Stimulated activated CD8-positive, alpha-beta memory T cell treated with anti-CD3 and anti-CD28 coated beads, Interleukin-4, amount 100 ng/mL, for 48 hours (primary cell): ENCODE data around the gene ANKRD27.
"Not testable (repeated sequence)": the region's sequence is repeated elsewhere in the genome, so short reads cannot be mapped to it uniquely, and the experiment has no call there.

Experiments used
- DNase-seq: peaks from one replicate; pipeline ENCODE4 v3.0.0-alpha.2; 2020

ANKRD27 gene

DNA sequence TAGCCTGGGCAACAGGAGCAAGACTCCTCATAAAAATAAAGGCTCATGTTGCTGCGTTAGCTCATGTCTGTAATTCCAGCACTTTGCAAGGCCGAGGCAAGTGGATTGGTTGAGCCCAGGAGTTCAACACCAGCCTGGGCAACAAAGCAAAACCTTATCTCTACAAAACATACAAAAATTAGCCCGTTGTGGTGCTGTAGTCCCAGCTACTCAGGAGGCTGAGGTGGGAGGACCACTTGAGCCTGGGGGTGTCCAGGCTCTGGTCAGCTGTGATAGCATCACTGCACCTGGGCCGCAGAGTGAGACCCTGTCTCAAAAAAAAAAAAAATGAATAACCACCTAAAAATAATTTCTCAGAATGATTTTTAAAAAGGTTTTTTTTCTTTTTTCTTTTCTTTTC, 12.7 kb upstream of the ANKRD27 start:
- DNase-seq, result no peak

DNA sequence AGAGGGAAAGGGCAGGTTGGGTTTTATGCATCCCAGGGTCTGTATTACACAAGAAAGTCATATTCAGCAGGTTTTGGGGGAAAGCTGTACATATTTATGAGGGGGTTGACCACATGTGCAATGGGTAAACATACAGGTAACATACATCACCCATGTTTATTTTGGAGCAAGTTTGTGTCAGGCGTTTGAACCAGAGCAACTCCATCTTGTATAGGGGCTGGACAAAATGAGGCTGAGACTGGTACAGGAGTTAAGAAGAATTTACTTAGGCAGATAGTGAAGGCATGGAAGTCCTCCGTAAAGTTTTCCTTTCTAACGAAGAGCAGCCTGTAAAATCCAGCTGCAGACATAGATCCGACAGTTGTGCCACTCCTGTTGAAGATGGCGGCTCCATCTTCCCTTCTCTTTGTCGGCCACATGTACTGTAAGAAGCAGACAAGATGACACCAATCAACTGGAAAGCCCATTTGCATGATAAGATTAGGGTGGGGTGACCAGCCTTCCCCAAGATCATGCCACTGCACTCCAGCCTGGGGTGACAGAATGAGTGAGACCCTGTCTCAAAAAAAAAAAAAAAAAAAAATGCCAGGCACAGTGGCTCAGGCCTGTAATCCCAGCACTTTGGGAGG, 12.0 kb upstream of the ANKRD27 start:
- no peak for DNase-seq

DNA sequence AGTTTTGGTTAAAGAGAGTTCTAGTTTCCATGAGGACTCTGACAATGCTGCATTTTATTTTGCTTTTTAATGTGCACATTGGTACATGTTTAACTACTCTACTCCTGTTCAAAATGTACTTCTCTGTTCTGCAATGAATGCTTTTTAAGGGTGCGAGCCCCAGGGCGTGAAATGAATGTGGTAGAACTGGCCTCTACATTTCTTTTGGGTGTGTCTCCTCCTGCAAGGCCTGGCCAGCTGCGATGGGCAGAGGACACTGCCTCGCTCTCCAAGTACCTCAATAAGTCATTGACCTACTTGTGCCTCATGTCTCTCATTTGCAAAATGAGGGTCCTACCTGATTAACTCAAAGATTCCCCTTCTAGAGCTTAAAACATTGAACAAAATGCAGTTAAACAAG, 7.3 kb upstream of the ANKRD27 start:
- DNase-seq, result no peak

DNA sequence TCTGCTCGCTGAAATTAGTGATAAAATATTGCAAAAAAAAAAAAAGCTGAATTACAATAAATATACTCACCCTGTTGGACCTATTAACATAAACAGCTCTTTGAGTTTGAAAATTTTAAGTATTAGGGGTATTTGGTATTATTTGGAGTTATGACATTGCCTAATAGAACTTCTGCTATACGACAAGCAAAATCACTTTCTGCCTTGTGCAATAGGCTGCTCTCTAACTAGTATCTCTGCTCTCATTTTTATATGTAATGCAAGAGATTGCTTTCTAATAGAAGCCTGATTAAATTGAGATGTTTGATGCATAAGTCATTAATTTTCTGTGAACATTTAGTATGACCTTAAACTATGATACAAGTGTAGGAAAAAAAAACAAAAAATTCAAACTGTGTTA, 6.0 kb upstream of the ANKRD27 start:
- no peak for DNase-seq

DNA sequence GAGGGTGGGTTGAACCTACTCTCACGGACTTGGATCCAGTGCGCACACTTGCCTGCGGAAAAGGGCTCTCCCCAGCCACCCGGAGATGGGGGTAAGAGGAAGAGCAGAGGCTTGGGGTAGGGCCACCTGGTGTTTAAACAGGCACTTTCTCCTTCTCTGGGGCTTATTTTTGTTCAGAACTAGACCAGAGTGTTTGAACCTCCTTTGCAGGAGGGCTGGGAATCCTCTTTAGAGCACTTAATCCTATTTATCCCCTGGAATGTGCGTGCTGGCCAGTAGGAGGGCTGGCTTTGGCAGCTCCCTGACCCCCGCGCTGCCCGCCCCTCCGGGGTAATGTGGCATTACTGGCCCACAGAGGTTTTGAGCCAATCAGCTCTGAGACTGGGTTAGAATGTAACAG, 2.7 kb upstream of the ANKRD27 start:
- DNase-seq, result no peak

DNA sequence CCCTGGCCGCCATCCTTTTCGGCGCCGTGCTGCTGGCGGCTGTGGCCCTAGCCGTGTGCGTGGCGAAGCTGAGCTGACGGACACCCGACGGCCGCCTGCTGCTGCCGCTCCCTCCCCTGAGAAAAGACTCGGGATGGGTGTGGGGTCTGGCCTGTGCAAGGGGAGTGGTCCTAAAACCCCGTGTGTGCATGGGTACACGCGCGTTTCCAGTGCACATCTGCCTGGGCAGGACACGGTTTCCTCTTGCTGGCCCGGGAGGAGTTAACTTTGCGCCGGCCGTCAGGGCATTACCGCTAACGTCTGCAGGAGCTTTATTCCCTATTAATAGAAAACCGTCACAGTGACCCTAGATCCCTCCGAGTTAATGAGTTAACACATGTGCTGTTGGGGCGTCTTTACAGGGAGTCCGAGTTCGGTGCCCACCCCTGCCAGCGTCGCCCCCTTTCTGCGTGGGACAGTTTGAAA, 1.9 kb upstream of the ANKRD27 start:
- no peak for DNase-seq

DNA sequence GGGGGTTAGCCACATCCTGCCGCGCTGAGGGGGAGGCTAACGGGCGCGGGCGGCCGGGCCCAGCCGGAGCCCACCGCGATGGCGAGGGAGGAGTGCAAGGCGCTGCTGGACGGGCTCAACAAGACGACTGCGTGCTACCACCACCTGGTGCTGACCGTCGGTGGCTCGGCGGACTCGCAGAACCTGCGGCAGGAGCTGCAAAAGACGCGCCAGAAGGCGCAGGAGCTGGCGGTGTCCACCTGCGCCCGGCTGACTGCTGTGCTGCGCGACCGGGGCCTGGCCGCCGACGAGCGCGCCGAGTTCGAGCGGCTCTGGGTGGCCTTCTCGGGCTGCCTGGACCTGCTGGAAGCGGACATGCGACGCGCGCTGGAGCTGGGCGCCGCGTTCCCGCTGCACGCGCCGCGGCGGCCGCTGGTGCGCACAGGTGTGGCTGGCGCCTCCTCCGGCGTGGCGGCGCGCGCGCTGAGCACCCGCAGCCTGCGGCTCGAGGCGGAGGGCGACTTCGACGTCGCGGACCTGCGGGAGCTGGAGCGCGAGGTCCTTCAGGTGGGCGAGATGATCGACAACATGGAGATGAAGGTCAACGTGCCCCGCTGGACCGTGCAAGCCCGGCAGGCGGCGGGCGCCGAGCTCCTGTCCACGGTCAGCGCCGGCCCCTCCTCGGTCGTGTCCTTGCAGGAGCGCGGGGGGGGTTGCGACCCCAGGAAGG, 1.4 kb upstream of the ANKRD27 start:
- no peak for DNase-seq

DNA sequence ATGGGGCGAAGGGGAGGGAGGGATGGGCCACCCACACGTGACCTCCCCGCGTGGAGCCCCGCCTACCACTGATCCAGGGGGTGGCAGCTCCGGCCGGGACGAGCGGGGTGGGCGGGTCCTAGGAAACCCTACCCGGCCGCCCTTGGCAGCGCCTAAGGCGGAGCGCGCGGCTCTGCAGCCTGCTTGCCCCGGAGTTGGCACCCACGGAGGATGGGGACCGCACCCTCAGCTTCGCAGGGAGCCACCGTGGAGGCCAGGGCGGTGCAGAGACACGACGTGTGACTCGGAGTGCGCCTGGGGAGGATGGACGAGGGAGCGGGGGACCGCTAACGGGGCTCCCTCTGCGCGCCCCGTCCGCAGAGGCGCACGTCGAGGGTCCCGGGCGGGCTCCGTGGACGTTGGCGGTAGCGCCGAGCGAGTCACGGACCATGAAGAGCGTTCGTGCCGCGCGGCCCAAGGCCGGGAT, 773 bp upstream of the ANKRD27 start, which contains the start of gene RGS9BP:
Gene RGS9BP (plus strand): TSS at position 129 of the 466 bp plus-strand sequence. CDS start 416 bp downstream, outside the sequence.
- DNase-seq, result peak; percentile 77

DNA sequence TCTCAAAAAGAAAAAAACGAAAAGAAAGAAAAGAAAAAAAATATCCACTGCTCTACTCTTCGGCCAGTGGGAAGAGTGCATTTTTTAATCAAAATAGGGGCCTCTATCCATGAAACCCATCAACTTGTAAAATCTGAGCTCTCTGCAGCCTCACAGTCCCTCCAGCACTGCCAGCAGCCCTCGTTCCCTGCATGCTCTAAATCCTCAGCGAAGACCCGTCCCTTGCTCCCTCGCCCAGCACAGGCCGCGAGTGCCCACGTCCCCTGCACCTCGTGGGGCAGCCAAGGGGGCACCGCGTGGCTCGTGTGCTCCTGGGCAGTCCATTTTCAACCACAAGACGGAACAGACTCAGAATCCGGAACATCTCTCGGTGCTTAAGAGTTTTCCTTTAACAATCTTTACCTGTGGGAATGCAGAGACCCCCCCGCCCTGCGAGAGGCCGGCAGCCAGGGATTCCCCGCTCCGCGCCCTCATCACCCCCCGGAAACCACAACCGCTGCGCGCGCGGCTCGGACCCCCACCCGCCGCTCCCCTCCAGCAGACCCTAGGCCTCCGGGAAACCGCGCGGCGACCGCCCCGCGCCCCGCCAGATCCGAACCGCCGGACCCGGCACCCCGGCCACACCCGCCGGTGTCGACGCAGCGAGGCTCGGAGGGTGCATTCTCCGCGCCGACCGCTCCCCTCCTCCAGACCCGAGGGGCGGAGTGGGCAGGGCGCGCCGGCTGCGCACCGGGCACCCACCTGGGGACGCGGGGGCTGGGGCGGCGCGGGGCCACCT, 638 bp downstream of the ANKRD27 start:
- no peak for DNase-seq

DNA sequence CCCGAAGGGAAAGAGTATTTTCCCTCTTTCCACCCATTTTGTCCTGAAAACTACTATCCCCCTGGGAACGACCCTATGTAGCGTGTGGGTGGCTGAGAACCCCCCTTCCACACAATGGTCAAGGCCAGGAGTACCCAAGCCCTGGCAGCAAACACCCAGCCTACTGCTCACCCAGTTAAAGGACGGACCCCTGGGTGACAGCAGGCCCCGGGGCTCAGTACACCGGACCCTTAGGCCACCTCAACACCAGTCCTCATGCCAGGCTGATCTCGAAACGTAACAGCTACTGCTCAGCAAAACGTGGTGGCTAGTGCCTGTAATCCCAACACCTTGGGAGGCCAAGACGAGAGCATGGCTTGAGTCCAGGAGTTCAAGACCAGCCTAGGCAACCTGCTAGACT, 1.4 kb downstream of the ANKRD27 start:
- DNase-seq, result no peak

DNA sequence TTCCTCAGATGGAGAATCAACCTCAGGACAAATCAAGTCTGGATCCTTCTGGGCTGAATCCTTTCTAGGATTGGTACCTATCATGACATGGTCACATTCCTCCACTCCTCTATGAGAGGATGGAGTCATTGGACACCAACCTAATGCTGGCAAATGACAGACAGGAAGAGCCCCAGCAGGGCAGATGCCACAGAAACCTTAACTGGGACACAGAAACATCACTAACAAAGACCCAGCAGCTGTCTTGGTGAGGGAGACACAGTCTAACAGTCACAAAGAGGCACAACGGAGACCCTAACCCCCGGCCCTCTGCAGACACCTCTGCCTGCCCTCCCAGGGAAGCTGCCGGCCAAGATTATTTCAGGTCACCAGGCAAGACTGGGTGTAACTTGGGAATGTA, 2.1 kb downstream of the ANKRD27 start:
- no peak for DNase-seq

DNA sequence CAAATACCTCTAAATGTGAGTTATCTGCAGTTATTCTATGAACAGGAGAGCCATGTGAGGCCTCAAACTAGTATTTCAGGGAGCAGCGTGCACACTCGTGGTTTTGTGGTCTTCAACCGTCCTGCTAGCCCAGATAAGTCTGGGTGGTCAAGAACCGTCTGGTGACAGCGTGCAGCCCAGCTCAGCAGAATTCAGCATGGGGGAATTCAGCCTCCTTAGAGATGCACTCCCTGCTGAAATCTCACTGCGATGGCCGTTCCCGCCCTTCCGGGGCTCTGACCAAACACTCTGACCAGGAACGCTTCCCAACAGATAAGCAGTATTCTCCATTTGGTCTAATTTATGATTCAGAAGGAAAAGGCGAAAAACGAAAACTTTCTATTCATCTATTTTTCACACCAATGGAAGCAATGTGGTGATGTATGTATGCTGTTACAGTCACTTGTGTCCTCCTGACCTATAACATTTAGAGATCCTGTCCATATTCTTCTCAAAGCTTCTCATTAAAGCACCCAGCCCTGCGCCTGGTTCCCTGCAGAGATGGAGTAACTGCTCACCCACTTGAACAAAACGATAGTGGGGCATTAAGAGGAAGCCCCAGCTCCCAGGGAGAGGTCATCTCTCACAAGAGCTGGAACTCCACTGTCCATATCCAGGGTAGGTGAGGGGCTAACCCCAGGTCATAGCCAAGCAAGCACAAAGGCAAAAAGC, 2.9 kb downstream of the ANKRD27 start:
- no peak for DNase-seq

DNA sequence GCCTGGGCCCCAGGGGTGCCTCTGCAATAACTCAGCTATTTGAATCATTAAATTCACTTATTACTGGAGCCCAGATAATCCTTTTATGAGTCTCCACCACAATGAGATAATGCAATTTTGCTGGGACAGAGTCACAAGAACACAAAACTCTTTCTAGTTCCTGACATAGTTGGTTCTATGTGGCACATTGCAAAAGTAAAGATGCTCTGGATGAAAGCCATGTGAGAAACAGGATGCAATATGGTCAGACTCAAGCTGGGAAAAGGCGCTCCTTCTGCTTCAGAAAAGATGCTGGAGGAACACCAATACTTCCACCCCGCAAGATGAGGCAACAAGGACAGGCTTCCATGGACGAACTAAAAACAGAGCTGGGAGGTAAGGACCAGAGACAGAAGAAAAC, 5.7 kb downstream of the ANKRD27 start:
- no peak for DNase-seq

DNA sequence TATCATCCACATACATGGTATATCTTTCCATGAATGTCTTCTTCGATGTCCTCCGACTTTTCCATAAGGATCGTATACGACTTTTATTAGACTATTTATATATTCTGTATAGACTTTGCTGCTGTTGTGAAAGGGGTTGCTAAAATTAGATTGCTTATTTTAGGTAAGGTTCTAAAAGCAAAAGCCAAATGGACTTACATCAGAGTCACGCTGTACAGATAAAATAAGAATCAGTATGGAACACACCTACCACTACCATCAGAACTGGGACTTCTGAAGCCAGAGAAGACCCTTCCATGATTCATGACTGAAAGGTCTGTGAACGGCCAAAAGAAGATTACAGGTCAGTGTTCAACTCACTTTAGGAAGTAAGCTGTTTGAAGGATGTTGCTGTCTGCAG, 8.9 kb downstream of the ANKRD27 start:
- no peak for DNase-seq

DNA sequence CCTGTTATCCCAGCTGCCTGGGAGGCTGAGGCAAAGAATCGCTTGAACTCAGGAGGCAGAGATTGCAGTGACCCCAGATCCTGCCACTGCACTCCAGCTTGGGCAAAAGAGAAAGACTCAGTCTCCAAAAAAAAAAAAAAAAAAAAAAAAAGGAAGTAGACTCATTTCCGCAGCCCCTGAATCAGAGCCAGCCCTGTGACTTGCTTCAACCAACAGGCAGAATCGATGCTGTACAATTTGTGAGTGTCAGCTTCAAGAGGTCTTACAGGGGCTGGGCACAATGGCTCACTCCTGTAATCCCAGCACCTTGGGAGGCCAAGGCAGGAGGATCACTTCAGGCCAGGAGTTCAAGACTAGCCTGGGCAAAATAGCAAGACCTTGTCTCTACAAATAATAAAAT, 12.8 kb downstream of the ANKRD27 start:
- no peak for DNase-seq

DNA sequence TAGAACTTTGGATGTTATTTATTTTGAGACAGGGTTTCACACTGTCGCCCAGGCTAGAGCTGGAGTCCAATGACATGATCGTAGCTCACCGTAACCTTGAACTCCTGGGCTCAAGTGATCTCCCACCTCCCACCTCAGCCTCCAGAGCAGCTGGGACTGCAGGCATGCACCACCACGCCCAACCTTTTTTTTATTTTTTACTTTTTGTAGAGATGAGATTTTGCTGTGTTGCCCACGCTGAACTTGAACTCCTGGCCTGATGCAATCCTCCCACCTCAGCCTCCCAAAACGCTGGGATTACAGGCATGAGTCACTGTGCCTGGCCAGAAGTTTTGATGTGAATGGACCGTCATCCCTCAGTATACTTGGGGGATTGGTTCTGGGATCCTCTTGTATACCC, 13.7 kb downstream of the ANKRD27 start:
- no peak for DNase-seq

DNA sequence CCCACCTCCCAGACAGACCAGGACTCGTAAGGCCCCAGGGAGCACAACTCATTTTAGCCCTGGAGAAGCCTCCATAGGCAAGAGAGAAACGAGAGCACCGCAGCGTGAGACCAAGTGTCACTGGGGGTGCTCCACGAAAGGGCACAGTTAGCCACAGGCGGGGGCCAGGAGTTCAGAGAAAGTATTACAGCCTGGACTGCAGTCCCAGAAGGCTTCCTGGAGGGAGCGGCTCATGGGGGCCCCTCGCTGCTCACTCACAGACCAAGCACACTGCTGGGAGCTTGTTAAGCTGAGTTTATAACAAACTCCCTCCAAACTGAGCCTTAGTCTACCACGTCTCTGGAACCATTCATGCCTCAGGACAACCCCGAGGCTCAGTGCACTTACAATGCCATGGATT, 16.5 kb downstream of the ANKRD27 start:
- no peak for DNase-seq

DNA sequence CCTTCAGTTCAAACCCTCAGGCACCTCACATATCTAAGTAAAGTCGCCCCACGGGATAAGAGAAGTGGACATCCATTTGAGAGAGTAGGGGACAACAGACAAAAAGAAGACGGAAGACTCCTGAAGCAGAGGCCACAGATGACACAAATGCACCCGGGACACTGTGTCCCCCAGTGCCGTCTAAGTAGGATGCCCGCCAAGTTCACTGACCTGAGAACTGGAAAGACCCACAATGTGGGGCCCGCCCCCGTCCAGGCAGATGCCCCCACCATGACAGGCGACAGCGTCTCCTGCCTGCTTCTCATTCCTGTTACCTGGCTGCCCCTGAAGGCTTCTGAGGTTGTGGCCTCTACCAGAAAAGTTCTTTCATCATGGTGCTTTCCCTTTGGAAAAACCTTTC, 16.9 kb downstream of the ANKRD27 start:
- DNase-seq, result no peak

DNA sequence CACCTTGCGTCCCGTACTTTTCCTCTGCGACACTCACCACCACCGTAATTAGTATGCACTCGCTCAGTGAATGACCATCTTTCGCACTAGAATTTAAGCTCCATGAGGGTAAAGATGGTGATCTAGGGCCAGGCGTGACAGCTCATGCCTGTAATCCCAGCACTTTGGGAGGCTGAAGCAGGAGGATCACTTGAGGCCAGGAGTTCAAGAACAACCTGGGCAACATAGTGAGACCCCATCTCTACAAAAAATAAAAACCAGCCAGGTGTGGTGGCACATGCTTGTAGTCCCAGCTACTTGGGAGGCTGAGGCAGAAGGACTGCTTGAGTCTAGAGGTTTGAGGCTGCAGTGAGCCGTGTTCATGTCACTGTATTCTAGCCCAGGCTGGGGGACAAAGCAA, 18.6 kb downstream of the ANKRD27 start:
- not testable (repeated sequence) for DNase-seq

DNA sequence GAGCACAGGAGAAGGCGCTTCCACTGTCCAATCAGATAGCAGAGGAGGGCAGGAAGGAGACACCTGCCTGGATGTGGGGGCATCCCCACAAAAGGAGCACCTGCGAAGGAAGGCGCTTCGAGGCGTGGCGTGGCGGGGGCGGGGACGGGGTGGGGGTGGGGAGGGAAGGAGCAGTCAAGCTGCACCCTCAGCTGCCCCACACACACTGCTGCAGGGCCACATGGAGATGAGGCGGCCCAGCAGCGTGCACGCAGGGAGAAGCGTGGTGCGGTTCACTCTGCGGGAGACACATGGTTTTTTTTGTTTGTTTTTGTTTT, 21.4 kb downstream of the ANKRD27 start:
- no peak for DNase-seq

DNA sequence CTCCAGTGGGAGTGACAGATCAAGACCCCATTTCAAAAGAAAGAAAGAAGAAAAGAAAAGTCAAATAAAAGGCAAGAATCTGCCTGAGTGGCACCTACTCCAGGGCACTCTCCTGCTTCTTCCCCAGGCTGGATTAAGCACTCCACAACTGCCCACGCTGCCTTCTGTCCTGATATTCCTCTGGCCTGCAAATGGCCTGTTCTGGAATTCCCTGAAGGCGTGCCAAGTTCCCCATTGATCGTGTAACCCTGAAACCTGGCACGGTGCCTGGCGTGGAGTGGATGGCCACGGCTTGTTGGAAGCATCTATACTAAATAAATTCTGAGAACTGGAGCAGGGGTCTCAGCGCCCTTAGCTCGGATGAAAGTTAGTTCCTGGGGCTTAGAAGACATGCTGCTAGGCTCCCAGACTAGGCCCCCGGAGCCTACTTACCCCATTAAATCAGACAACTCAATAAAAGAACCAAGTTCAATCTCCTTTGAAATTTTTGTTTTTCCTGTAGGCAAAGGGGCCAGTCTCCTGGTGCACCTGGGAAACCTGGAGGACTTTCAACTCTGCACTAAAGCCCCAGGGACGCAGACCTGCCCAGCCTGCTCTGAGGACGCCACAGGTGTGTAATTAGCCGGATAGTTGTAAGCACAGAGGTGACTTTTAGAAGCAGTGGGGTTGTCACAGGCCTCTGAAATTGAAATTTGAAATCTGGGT, 21.9 kb downstream of the ANKRD27 start:
- no peak for DNase-seq

DNA sequence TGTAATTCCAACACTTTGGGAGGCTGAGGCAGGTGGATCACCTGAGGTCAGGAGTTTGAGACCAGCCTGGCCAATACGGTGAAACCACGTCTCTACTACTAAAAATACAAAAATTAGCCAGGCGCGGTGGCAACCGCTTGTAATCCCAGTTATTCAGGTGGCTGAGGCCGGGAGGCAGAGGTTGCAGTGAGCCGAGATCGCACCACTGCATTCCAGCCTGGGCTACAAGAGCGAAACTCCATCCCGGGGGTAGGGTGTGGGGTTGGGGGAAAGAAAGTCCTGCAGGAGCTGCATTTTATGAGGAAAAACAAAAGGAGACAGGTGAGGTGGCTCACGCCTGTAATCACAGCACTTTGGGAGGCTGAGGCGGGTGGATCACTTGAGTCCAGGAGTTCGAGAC, 22.6 kb downstream of the ANKRD27 start:
- not testable (repeated sequence) for DNase-seq

DNA sequence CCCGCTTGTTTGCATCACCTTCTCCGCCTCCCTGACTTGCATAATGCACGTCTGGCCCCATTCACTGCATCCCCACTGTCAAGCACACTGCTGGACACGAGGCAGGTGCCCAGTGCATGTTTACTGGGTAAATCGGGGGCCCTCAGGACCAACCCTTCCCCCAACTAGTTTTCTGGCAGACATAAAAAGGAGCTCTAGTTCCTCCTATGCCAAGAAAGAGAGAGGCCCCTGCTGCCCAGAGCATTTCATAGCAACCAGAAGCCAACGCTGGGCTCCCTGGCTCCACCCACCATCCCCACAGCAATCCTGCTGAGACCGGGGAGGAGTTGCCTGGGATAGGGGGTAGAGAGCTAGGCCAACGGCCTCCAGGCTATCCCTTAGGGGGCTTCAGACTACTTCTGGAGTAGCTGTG, 23.2 kb downstream of the ANKRD27 start:
- no peak for DNase-seq
